ENCODE data around the gene THRSP. TPM values are rescaled to one million over a fixed set of nuclear protein-coding genes. Genes with fewer than 3 reads are reported as not detected.
"Not testable (repeated sequence)": the region's sequence is repeated elsewhere in the genome, so short reads cannot be mapped to it uniquely, and the experiment has no call there.

Gene THRSP
- total and polyA plus RNA-seq, 2 donors (not counting 1 experiment from before 2014, with no cell fraction given): under 0.01 to 0.19 TPM

- Histone ChIP-seq H3K9ac (ENCODE audit: insufficient read depth, low read length) (no peak overlapping the region), H3K27me3 (ENCODE audit: control insufficient read depth, insufficient read depth, low read length) (no peaks in the 10 kb centered on the region), H3K79me2 (ENCODE audit: control insufficient read depth, insufficient read depth, low read length) (peaks cover 44% of the 10 kb centered on the region), H4K20me1 (ENCODE audit: control insufficient read depth, extremely low read depth, insufficient read depth, low read length) (no peaks in the 10 kb centered on the region), H3K27ac (ENCODE audit: insufficient read depth, low read length) (no peak overlapping the region), H3K4me1 (ENCODE audit: control insufficient read depth, extremely low read depth, insufficient read depth, low read length) (no peaks in the 10 kb centered on the region), H3K36me3 (ENCODE audit: control insufficient read depth, insufficient read depth, low read length) (peaks cover 6% of the 10 kb centered on the region), H3K9me3 (ENCODE audit: control insufficient read depth, insufficient read depth, low read depth, low read length) (no peaks in the 10 kb centered on the region), H2AFZ (ENCODE audit: low read length) (no peak overlapping the region), H3K4me3 (replicated peaks in 1 of 4; ENCODE audit: control extremely low read depth in 1 of 4, insufficient read depth in 1 of 4, low read depth in 3 of 4, low read length in 4 of 4) (no peak overlapping the region), H3K4me2 (ENCODE audit: extremely low read depth, insufficient read depth, low read length) (no peak overlapping the region)
- TF ChIP-seq CTCF (conservative IDR thresholded peaks at IDR 0.05 in 1 of 2, IDR thresholded peaks at IDR 0.05 in 1 of 2; ENCODE audit: low read depth in 1 of 2, low read length in 2 of 2) (no peak), EZH2 (IDR thresholded peaks at IDR 0.05; ENCODE audit: low read length, missing control alignments) (no peak)
- no peak for DNase-seq (ENCODE audit: low read depth in 2 of 2)
Measured at GRCh38 chr11:78072455-78072854, 8.8 kb downstream of the THRSP start.

DNA sequence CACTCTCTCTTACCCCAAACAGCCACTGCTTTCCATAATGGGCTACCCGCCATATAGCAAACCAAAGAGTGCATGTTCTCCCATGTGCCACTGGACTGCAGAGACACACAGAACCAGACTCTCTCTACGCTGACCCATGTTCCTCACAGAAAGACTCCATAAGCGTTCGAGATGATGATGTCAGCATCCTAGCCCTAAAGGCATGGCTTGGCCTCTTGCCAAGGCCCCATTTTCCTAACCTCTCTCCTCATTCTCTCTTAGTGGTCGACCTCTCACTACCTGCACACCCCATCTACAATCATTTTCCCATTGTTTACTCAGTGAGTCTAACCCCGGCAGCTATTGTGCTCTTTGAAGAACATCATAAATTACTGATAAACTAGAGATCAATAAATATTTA is 11.1 kb downstream of the THRSP start:
- Histone ChIP-seq H4K20me1 (ENCODE audit: control insufficient read depth, extremely low read depth, insufficient read depth, low read length) (no peaks in the 10 kb centered on the region), H3K9ac (ENCODE audit: insufficient read depth, low read length) (no peak overlapping the region), H3K4me3 (replicated peaks in 1 of 4; ENCODE audit: control extremely low read depth in 1 of 4, insufficient read depth in 1 of 4, low read depth in 3 of 4, low read length in 4 of 4) (no peak overlapping the region), H3K4me1 (ENCODE audit: control insufficient read depth, extremely low read depth, insufficient read depth, low read length) (peaks cover 2% of the 10 kb centered on the region), H3K4me2 (ENCODE audit: extremely low read depth, insufficient read depth, low read length) (no peak overlapping the region), H3K36me3 (ENCODE audit: control insufficient read depth, insufficient read depth, low read length) (peaks cover 2% of the 10 kb centered on the region), H3K9me3 (ENCODE audit: control insufficient read depth, insufficient read depth, low read depth, low read length) (no peaks in the 10 kb centered on the region), H3K79me2 (ENCODE audit: control insufficient read depth, insufficient read depth, low read length) (peaks cover 66% of the 10 kb centered on the region), H2AFZ (ENCODE audit: low read length) (no peak overlapping the region), H3K27me3 (ENCODE audit: control insufficient read depth, insufficient read depth, low read length) (no peaks in the 10 kb centered on the region), H3K27ac (ENCODE audit: insufficient read depth, low read length) (no peak overlapping the region)
- TF ChIP-seq CTCF (conservative IDR thresholded peaks at IDR 0.05 in 1 of 2, IDR thresholded peaks at IDR 0.05 in 1 of 2; ENCODE audit: low read depth in 1 of 2, low read length in 2 of 2): no peak
- no peak for TF ChIP-seq EZH2 (IDR thresholded peaks at IDR 0.05; ENCODE audit: low read length, missing control alignments)
- DNase-seq (ENCODE audit: low read depth in 2 of 2): no peak

DNA sequence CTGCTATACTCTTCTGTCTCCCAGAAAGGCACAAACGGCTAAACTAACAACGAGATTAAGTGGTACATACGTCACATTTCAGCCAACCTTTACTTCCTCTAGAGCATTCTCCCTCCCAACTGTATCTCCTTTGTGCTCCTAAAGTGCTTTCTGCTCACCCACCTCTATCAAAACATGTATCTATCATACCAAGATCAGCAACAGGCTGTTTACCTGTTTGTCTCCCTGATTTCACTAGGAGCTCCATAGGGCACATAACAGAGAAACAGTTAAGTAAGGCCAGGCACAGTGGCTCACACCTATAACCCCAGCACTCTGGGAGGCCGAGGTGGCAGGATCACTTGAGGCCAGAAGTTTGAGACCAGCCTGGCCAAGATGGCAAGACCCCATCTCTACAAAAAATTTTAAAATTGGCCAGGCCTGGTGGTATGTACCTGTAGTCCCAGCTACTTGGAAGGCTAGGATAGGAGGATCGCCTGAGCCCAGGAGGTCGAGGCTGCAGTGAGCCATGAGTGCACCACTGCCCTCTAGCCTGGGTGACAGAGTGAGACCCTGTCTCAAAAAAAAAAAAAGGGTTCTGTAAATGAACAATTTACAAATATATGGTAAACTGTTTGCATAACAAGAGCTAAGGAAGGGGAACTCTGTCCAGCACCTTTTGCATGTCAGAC is 13.2 kb downstream of the THRSP start:
- Histone ChIP-seq H3K9ac (ENCODE audit: insufficient read depth, low read length) (no peak overlapping the region), H3K27ac (ENCODE audit: insufficient read depth, low read length) (no peak overlapping the region), H3K4me2 (ENCODE audit: extremely low read depth, insufficient read depth, low read length) (peak overlapping the region; percentile 32), H3K79me2 (ENCODE audit: control insufficient read depth, insufficient read depth, low read length) (peaks cover 58% of the 10 kb centered on the region), H4K20me1 (ENCODE audit: control insufficient read depth, extremely low read depth, insufficient read depth, low read length) (no peaks in the 10 kb centered on the region), H3K4me1 (ENCODE audit: control insufficient read depth, extremely low read depth, insufficient read depth, low read length) (peaks cover 2% of the 10 kb centered on the region), H3K27me3 (ENCODE audit: control insufficient read depth, insufficient read depth, low read length) (no peaks in the 10 kb centered on the region), H3K36me3 (ENCODE audit: control insufficient read depth, insufficient read depth, low read length) (no peaks in the 10 kb centered on the region), H3K9me3 (ENCODE audit: control insufficient read depth, insufficient read depth, low read depth, low read length) (no peaks in the 10 kb centered on the region), H2AFZ (ENCODE audit: low read length) (no peak overlapping the region), H3K4me3 (replicated peaks in 1 of 4; ENCODE audit: control extremely low read depth in 1 of 4, insufficient read depth in 1 of 4, low read depth in 3 of 4, low read length in 4 of 4) (peak overlapping the region in 1 of 4 experiments; percentile 89)
- TF ChIP-seq EZH2 (IDR thresholded peaks at IDR 0.05; ENCODE audit: low read length, missing control alignments): no peak
- TF ChIP-seq CTCF (conservative IDR thresholded peaks at IDR 0.05 in 1 of 2, IDR thresholded peaks at IDR 0.05 in 1 of 2; ENCODE audit: low read depth in 1 of 2, low read length in 2 of 2): no peak
- no peak for DNase-seq (ENCODE audit: low read depth in 2 of 2)

DNA sequence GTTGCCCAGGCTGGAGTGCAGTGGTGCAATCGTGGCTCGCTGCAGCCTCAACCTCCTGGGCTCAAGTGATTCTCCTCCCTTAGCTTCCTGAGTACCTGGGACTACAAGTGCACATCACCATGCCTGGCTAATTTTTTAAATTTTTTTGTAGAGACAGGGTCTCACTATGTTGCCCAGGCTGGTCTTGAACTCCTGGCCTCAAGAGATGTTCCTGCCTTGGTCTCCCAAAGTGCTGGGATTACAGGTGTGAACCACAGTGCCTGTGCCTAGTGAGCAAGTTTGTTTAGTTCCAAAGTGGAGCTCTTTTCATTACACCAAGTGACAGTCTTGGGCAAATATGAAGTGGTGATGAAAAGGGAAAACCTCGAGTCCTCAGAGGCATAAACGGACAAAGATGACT is 13.9 kb downstream of the THRSP start:
- not testable (repeated sequence) for H3K9ac ChIP-seq (ENCODE audit: insufficient read depth, low read length); DNase-seq (ENCODE audit: low read depth in 2 of 2); H3K36me3 ChIP-seq (ENCODE audit: control insufficient read depth, insufficient read depth, low read length); H2AFZ ChIP-seq (ENCODE audit: low read length); H4K20me1 ChIP-seq (ENCODE audit: control insufficient read depth, extremely low read depth, insufficient read depth, low read length); H3K4me1 ChIP-seq (ENCODE audit: control insufficient read depth, extremely low read depth, insufficient read depth, low read length); H3K27me3 ChIP-seq (ENCODE audit: control insufficient read depth, insufficient read depth, low read length); H3K27ac ChIP-seq (ENCODE audit: insufficient read depth, low read length); H3K9me3 ChIP-seq (ENCODE audit: control insufficient read depth, insufficient read depth, low read depth, low read length)
- peak overlapping the region in 2 of 4 experiments; percentile 89 to 99 for H3K4me3 ChIP-seq (replicated peaks in 1 of 4; ENCODE audit: control extremely low read depth in 1 of 4, insufficient read depth in 1 of 4, low read depth in 3 of 4, low read length in 4 of 4)
- H3K4me2 ChIP-seq (ENCODE audit: extremely low read depth, insufficient read depth, low read length): peak overlapping the region; percentile 99
- H3K79me2 ChIP-seq (ENCODE audit: control insufficient read depth, insufficient read depth, low read length): peaks cover 56% of the 10 kb centered on the region

All from fibroblast of lung (primary cell).